Measurements from ENCODE around the gene LRRK1.

The LRRK1 gene

GRCh38 chr15:100898661-100899462 is 20.3 kb upstream of the LRRK1 start:
- no peak for DNase-seq
- TF ChIP-seq POLR2A (IDR thresholded peaks at IDR 0.05; ENCODE audit: low read length) (no peak), GATA1 (IDR thresholded peaks at IDR 0.05; ENCODE audit: low read depth, low read length) (no peak)

GRCh38 chr15:100899601-100900000 is 19.6 kb upstream of the LRRK1 start:
- no peak for TF ChIP-seq POLR2A (IDR thresholded peaks at IDR 0.05; ENCODE audit: low read length)
- no peak for TF ChIP-seq GATA1 (IDR thresholded peaks at IDR 0.05; ENCODE audit: low read depth, low read length)

GRCh38 chr15:100900136-100900794 is 18.9 kb upstream of the LRRK1 start:
- TF ChIP-seq GATA1 (IDR thresholded peaks at IDR 0.05; ENCODE audit: low read depth, low read length) (no peak), POLR2A (IDR thresholded peaks at IDR 0.05; ENCODE audit: low read length) (no peak)
- no peak for DNase-seq

More at GRCh38 chr15:100899601-100900000, 19.6 kb upstream of the LRRK1 start:
- no peak for DNase-seq

- no peak for TF ChIP-seq GATA1 (IDR thresholded peaks at IDR 0.05; ENCODE audit: low read depth, low read length)
- no peak for TF ChIP-seq POLR2A (IDR thresholded peaks at IDR 0.05; ENCODE audit: low read length)
- DNase-seq: no peak
These were observed 18.4 kb upstream of the LRRK1 start for GRCh38 chr15:100900795-100901169.

GRCh38 chr15:100901296-100901695 is 17.9 kb upstream of the LRRK1 start:
- no peak for DNase-seq
- TF ChIP-seq GATA1 (IDR thresholded peaks at IDR 0.05; ENCODE audit: low read depth, low read length) (no peak), POLR2A (IDR thresholded peaks at IDR 0.05; ENCODE audit: low read length) (no peak)

- no peak for TF ChIP-seq POLR2A (IDR thresholded peaks at IDR 0.05; ENCODE audit: low read length)
- TF ChIP-seq GATA1 (IDR thresholded peaks at IDR 0.05; ENCODE audit: low read depth, low read length): no peak
- no peak for DNase-seq
These were observed 17.3 kb upstream of the LRRK1 start for GRCh38 chr15:100901702-100902435.

- TF ChIP-seq GATA1 (IDR thresholded peaks at IDR 0.05; ENCODE audit: low read depth, low read length) (no peak), POLR2A (IDR thresholded peaks at IDR 0.05; ENCODE audit: low read length) (no peak)
These were observed 16.6 kb upstream of the LRRK1 start for GRCh38 chr15:100902436-100903167.

GRCh38 chr15:100903168-100903554 is 16.0 kb upstream of the LRRK1 start:
- no peak for DNase-seq
- TF ChIP-seq GATA1 (IDR thresholded peaks at IDR 0.05; ENCODE audit: low read depth, low read length) (no peak), POLR2A (IDR thresholded peaks at IDR 0.05; ENCODE audit: low read length) (no peak)

More at GRCh38 chr15:100902436-100903167, 16.6 kb upstream of the LRRK1 start:
- no peak for DNase-seq

GRCh38 chr15:100905850-100906249 is 13.3 kb upstream of the LRRK1 start:
- TF ChIP-seq POLR2A (IDR thresholded peaks at IDR 0.05; ENCODE audit: low read length): no peak
- TF ChIP-seq GATA1 (IDR thresholded peaks at IDR 0.05; ENCODE audit: low read depth, low read length): no peak
- no peak for DNase-seq

GRCh38 chr15:100908466-100908865 is 10.7 kb upstream of the LRRK1 start:
- TF ChIP-seq POLR2A (IDR thresholded peaks at IDR 0.05; ENCODE audit: low read length) (no peak), GATA1 (IDR thresholded peaks at IDR 0.05; ENCODE audit: low read depth, low read length) (no peak)
- DNase-seq: no peak

GRCh38 chr15:100909565-100909964 is 9.6 kb upstream of the LRRK1 start:
- DNase-seq: no peak
- TF ChIP-seq POLR2A (IDR thresholded peaks at IDR 0.05; ENCODE audit: low read length) (no peak), GATA1 (IDR thresholded peaks at IDR 0.05; ENCODE audit: low read depth, low read length) (no peak)

GRCh38 chr15:100909989-100910955 is 8.9 kb upstream of the LRRK1 start:
- DNase-seq: no peak
- TF ChIP-seq GATA1 (IDR thresholded peaks at IDR 0.05; ENCODE audit: low read depth, low read length) (no peak), POLR2A (IDR thresholded peaks at IDR 0.05; ENCODE audit: low read length) (no peak)
